Cardiac fibroblast (primary cell): ENCODE measurements around the gene CHI3L1.
A peak's percentile ranks its signal among the peaks of the same experiment; 100 is the strongest.

Experiments
- DNase-seq, 2 donors: peaks; one replicate each; pipeline versions ENCODE4 v3.0.0 to v3.0.0-alpha.2; 2010; ENCODE audit warnings: low read depth in 2 of 2
- H3K4me3 ChIP-seq, 2 donors: replicated peaks in 1 of 2; 1 replicate in 1 of 2; 2 replicates in 1 of 2; pipeline ENCODE4 v1.5.1; 2011; ENCODE audit warnings: low read depth in 2 of 2, low read length in 2 of 2, mild to moderate bottlenecking in 2 of 2, moderate library complexity in 1 of 2
- TF ChIP-seq, protein P1 (sequence below): IDR thresholded peaks from one replicate; pipeline ENCODE4 v1.5.1; 2011; ENCODE audit warnings: low read depth, mild to moderate bottlenecking, low read length, inconsistent platforms

The CHI3L1 gene

GRCh38 chr1:203169770-203170520, 16.6 kb downstream of the CHI3L1 start:
- no peak for DNase-seq
- no peak overlapping the region for H3K4me3 ChIP-seq
- TF ChIP-seq, protein P1, sequence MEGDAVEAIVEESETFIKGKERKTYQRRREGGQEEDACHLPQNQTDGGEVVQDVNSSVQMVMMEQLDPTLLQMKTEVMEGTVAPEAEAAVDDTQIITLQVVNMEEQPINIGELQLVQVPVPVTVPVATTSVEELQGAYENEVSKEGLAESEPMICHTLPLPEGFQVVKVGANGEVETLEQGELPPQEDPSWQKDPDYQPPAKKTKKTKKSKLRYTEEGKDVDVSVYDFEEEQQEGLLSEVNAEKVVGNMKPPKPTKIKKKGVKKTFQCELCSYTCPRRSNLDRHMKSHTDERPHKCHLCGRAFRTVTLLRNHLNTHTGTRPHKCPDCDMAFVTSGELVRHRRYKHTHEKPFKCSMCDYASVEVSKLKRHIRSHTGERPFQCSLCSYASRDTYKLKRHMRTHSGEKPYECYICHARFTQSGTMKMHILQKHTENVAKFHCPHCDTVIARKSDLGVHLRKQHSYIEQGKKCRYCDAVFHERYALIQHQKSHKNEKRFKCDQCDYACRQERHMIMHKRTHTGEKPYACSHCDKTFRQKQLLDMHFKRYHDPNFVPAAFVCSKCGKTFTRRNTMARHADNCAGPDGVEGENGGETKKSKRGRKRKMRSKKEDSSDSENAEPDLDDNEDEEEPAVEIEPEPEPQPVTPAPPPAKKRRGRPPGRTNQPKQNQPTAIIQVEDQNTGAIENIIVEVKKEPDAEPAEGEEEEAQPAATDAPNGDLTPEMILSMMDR: no peak

- H3K4me3 ChIP-seq: no peak overlapping the region
- TF ChIP-seq, protein P1: no peak
- DNase-seq: no peak
Measured at GRCh38 chr1:203168991-203169390, 17.5 kb downstream of the CHI3L1 start.

GRCh38 chr1:203168256-203168786, 18.2 kb downstream of the CHI3L1 start:
- TF ChIP-seq, protein P1: no peak
- DNase-seq: no peak

GRCh38 chr1:203167913-203168200, 18.6 kb downstream of the CHI3L1 start:
- DNase-seq: no peak
- TF ChIP-seq, protein P1: no peak
- H3K4me3 ChIP-seq: no peak overlapping the region

More at GRCh38 chr1:203168256-203168786, 18.2 kb downstream of the CHI3L1 start:
- H3K4me3 ChIP-seq: no peak overlapping the region

- H3K4me3 ChIP-seq: no peak overlapping the region
- TF ChIP-seq, protein P1: no peak
- DNase-seq: peak in 1 of 2 donors; percentile 28
Measured at GRCh38 chr1:203167026-203167912, 19.2 kb downstream of the CHI3L1 start.

DNA sequence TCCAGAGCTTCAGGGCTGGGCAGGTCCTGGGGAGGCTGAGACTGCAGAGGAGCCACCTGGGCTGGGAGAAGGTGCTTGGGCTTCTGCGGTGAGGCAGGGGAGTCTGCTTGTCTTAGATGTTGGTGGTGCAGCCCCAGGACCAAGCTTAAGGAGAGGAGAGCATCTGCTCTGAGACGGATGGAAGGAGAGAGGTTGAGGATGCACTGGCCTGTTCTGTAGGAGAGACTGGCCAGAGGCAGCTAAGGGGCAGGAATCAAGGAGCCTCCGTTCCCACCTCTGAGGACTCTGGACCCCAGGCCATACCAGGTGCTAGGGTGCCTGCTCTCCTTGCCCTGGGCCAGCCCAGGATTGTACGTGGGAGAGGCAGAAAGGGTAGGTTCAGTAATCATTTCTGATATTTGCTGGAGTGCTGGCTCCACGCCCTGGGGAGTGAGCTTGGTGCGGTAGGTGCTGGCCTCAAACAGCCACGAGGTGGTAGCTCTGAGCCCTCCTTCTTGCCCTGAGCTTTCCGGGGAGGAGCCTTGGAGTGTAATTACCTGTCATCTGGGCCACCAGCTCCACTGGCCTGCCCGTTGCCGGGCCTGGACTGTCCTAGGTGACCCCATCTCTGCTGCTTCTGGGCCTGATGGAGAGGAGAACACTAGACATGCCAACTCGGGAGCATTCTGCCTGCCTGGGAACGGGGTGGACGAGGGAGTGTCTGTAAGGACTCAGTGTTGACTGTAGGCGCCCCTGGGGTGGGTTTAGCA, 20.1 kb downstream of the CHI3L1 start:
- no peak for DNase-seq
- TF ChIP-seq, protein P1: peak; percentile 5
- no peak overlapping the region for H3K4me3 ChIP-seq
